NB4 (cell line): ENCODE measurements around the gene GAS2L3.

ENCODE experiments used
- MYC ChIP-seq: IDR thresholded peaks from 2 replicates; pipeline ENCODE4 v1.6.1; 2011; ENCODE audit warnings: low read depth, low read length
- POLR2A ChIP-seq: IDR thresholded peaks from 2 replicates; pipeline ENCODE4 v1.6.1; 2011; ENCODE audit warnings: mild to moderate bottlenecking; ENCODE audit not compliant: insufficient read length; ENCODE audit errors: extremely low read depth
- TF ChIP-seq, protein P1 (sequence below): IDR thresholded peaks from one replicate; pipeline ENCODE4 v1.5.1; 2012; ENCODE audit warnings: low read depth, low read length
- TF ChIP-seq, protein P2 (sequence below): IDR thresholded peaks from 2 replicates; pipeline ENCODE4 v1.6.1; 2011; ENCODE audit warnings: low read depth, low read length

DNA sequence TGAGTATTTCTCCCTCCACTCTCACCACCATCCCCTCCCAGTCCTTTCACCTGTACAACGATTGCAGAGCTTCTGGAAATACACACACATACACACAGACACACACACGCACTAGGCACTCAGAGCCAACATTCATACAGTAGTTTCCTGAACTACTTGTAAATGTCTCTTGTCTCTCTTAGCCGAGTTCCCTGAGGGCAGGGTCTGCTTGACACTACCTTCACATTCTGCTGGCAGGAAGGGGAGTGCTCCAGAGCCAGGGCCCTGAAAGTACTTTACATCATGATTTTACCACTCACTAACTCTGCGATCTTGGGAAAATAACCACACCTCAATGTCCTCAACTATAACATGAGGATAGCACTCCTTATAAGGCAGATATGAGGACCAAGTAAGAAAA is 82.7 kb downstream of the GAS2L3 start:
- TF ChIP-seq MYC: no peak
- TF ChIP-seq, protein P1, sequence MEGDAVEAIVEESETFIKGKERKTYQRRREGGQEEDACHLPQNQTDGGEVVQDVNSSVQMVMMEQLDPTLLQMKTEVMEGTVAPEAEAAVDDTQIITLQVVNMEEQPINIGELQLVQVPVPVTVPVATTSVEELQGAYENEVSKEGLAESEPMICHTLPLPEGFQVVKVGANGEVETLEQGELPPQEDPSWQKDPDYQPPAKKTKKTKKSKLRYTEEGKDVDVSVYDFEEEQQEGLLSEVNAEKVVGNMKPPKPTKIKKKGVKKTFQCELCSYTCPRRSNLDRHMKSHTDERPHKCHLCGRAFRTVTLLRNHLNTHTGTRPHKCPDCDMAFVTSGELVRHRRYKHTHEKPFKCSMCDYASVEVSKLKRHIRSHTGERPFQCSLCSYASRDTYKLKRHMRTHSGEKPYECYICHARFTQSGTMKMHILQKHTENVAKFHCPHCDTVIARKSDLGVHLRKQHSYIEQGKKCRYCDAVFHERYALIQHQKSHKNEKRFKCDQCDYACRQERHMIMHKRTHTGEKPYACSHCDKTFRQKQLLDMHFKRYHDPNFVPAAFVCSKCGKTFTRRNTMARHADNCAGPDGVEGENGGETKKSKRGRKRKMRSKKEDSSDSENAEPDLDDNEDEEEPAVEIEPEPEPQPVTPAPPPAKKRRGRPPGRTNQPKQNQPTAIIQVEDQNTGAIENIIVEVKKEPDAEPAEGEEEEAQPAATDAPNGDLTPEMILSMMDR: no peak
- no peak for TF ChIP-seq POLR2A
- TF ChIP-seq, protein P2, sequence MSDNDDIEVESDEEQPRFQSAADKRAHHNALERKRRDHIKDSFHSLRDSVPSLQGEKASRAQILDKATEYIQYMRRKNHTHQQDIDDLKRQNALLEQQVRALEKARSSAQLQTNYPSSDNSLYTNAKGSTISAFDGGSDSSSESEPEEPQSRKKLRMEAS: no peak
